HL-60 (cell line): ENCODE measurements around the gene IQSEC3.
"Not testable (repeated sequence)": the region's sequence is repeated elsewhere in the genome, so short reads cannot be mapped to it uniquely, and the experiment has no call there.

Experiments
- GABPA ChIP-seq: IDR thresholded peaks from 2 replicates; pipeline ENCODE4 v1.6.1; 2012; ENCODE audit warnings: low read depth
- POLR2AphosphoS5 ChIP-seq: IDR thresholded peaks from 2 replicates; pipeline ENCODE4 v1.6.1; 2012; ENCODE audit warnings: low read depth
- TF ChIP-seq, protein P1 (sequence below): IDR thresholded peaks from one replicate; pipeline ENCODE4 v1.5.1; 2011; ENCODE audit warnings: low read length, control low read depth, inconsistent platforms; ENCODE audit not compliant: insufficient read depth
- TF ChIP-seq, protein P2 (sequence below): IDR thresholded peaks from 2 replicates; pipeline ENCODE4 v1.6.1; 2012; ENCODE audit warnings: low read depth; ENCODE audit not compliant: insufficient replicate concordance

DNA sequence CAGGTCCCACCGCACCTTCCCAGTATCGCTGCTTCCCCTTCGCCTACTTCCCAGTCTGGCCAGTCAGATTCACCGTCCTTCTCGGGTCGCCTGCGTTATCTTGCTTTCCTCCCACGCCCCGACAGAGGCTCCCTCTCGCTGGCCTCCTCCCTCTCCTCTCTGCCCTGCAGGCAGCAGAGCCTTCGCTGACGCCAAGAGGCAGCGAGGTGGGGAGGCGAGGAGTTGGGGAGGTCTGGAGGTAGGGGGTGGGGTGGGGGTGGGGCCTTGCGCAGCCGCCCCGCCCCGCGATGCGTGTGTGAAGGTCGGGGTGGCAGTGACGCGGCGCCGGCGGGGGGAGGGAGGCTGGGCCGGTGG, at the start of gene IQSEC3:
- TF ChIP-seq, protein P1, sequence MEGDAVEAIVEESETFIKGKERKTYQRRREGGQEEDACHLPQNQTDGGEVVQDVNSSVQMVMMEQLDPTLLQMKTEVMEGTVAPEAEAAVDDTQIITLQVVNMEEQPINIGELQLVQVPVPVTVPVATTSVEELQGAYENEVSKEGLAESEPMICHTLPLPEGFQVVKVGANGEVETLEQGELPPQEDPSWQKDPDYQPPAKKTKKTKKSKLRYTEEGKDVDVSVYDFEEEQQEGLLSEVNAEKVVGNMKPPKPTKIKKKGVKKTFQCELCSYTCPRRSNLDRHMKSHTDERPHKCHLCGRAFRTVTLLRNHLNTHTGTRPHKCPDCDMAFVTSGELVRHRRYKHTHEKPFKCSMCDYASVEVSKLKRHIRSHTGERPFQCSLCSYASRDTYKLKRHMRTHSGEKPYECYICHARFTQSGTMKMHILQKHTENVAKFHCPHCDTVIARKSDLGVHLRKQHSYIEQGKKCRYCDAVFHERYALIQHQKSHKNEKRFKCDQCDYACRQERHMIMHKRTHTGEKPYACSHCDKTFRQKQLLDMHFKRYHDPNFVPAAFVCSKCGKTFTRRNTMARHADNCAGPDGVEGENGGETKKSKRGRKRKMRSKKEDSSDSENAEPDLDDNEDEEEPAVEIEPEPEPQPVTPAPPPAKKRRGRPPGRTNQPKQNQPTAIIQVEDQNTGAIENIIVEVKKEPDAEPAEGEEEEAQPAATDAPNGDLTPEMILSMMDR: not testable (repeated sequence)
- TF ChIP-seq, protein P2, sequence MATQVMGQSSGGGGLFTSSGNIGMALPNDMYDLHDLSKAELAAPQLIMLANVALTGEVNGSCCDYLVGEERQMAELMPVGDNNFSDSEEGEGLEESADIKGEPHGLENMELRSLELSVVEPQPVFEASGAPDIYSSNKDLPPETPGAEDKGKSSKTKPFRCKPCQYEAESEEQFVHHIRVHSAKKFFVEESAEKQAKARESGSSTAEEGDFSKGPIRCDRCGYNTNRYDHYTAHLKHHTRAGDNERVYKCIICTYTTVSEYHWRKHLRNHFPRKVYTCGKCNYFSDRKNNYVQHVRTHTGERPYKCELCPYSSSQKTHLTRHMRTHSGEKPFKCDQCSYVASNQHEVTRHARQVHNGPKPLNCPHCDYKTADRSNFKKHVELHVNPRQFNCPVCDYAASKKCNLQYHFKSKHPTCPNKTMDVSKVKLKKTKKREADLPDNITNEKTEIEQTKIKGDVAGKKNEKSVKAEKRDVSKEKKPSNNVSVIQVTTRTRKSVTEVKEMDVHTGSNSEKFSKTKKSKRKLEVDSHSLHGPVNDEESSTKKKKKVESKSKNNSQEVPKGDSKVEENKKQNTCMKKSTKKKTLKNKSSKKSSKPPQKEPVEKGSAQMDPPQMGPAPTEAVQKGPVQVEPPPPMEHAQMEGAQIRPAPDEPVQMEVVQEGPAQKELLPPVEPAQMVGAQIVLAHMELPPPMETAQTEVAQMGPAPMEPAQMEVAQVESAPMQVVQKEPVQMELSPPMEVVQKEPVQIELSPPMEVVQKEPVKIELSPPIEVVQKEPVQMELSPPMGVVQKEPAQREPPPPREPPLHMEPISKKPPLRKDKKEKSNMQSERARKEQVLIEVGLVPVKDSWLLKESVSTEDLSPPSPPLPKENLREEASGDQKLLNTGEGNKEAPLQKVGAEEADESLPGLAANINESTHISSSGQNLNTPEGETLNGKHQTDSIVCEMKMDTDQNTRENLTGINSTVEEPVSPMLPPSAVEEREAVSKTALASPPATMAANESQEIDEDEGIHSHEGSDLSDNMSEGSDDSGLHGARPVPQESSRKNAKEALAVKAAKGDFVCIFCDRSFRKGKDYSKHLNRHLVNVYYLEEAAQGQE: not testable (repeated sequence)
- not testable (repeated sequence) for TF ChIP-seq POLR2AphosphoS5, GABPA
